Colonic mucosa (tissue), 4 donors: Measurements from ENCODE around the gene CLEC20A. TPM values are rescaled to one million over a fixed set of nuclear protein-coding genes. Genes with fewer than 3 reads are reported as not detected.

Source experiments
- DNase-seq: peaks from one replicate; pipeline ENCODE4 v3.0.0-alpha.2; 2020
- H3K27ac ChIP-seq: fragments of 200-600 bp; one replicate; pipeline ENCODE4 v1.8.0; 2021
- H3K27me3 ChIP-seq: fragments of 200-600 bp; one replicate; pipeline ENCODE4 v1.8.0; 2021
- H3K36me3 ChIP-seq: fragments of 200-600 bp; one replicate; pipeline ENCODE4 v1.8.0; 2021
- H3K4me1 ChIP-seq: fragments of 200-600 bp; one replicate; pipeline ENCODE4 v1.8.0; 2021; ENCODE audit warnings: mild to moderate bottlenecking
- H3K4me3 ChIP-seq: fragments of 200-600 bp; one replicate; pipeline ENCODE4 v1.8.0; 2021
- H3K9ac ChIP-seq, 2 donors: one replicate each; pipeline ENCODE4 v1.7.0; 2013; ENCODE audit warnings: control low read depth in 2 of 2, low read depth in 2 of 2, low read length in 2 of 2
- H3K9me3 ChIP-seq: fragments of 200-600 bp; one replicate; pipeline ENCODE4 v1.8.0; 2021
- CTCF ChIP-seq: fragments of 200-600 bp; IDR thresholded peaks from one replicate; pipeline ENCODE4 v1.8.0; 2022; ENCODE audit warnings: antibody characterized with exemption, mild to moderate bottlenecking
- intact Hi-C: fragments of 100-400 bp; cut with DNase I; formaldehyde crosslinking; loops from one replicate; pipeline ENCODE4 v1.14.1; 2022
- total RNA-seq, 2 donors: library from RNA; stranded (reverse); fragmentation: NEBNext Ultra II Directional in 1 of 2; extraction: Animal tissue kit (Norgen Biotek cat#: 25700) in 1 of 2; gene quantifications; one replicate each; pipeline ENCODE4 v1.2.1, GENCODE V29; 2021
- donor health status: healthy.
- donor health status: DM: no; HTN: no; CAD: no.
- donor health status: DM: no; HTN: no; CAD: no.

CLEC20A gene
- total RNA-seq, 2 donors from 2014 or later = not detected

DNA sequence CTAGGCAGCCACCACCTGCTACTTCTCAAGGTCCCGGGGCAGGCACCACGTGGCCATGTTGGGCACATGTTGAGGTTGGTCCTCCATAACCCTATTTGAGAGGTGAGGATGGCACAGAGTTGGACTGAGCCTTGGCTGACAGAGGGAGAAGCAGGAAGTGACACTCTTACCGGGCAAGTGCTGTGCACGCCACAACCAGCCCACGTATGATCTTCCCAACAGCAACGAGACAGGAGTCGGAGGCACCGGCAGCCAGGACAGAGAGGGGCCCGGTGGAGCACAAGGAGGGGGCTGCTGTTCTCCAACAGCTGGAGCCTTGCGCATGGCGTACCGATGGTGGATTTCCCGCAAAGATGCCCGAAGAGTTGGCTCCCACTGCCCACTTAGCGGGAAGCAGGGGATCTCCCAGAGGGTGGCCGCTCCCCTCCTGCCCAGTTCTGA lies 3.4 kb downstream of the CLEC20A start:
- H3K4me3 ChIP-seq = no peak overlapping the region
- no peak for DNase-seq
- H3K4me1 ChIP-seq = no peaks in the 10 kb centered on the region
- TF ChIP-seq CTCF = no peak
- no peaks in the 10 kb centered on the region for H3K36me3 ChIP-seq
- no peak overlapping the region for H3K27ac ChIP-seq
- intact Hi-C loops = no loop called here
- no peaks in the 10 kb centered on the region for H3K9me3 ChIP-seq
- no peak overlapping the region for H3K9ac ChIP-seq
- H3K27me3 ChIP-seq = no peaks in the 10 kb centered on the region

- no peaks in the 10 kb centered on the region for H3K36me3 ChIP-seq
- H3K4me3 ChIP-seq = no peak overlapping the region
- no peak for TF ChIP-seq CTCF
- no peak overlapping the region for H3K9ac ChIP-seq
- H3K9me3 ChIP-seq = no peaks in the 10 kb centered on the region
- intact Hi-C loops = no loop called here
- no peaks in the 10 kb centered on the region for H3K4me1 ChIP-seq
- DNase-seq = no peak
- H3K27ac ChIP-seq = no peak overlapping the region
- H3K27me3 ChIP-seq = no peaks in the 10 kb centered on the region
These were observed 4.4 kb downstream of the CLEC20A start for GRCh38 chr1:178492341-178492740.

GRCh38 chr1:178491721-178492120 lies 5.0 kb downstream of the CLEC20A start:
- intact Hi-C loops = no loop called here
- no peak for DNase-seq
- Histone ChIP-seq H3K4me1 (no peaks in the 10 kb centered on the region), H3K27ac (no peak overlapping the region), H3K4me3 (no peak overlapping the region), H3K36me3 (no peaks in the 10 kb centered on the region), H3K27me3 (no peaks in the 10 kb centered on the region), H3K9ac (no peak overlapping the region), H3K9me3 (no peaks in the 10 kb centered on the region)
- TF ChIP-seq CTCF = no peak

- H3K27ac ChIP-seq = no peak overlapping the region
- intact Hi-C loops = no loop called here
- no peaks in the 10 kb centered on the region for H3K36me3 ChIP-seq
- H3K4me1 ChIP-seq = no peaks in the 10 kb centered on the region
- no peak for DNase-seq
- no peaks in the 10 kb centered on the region for H3K27me3 ChIP-seq
- H3K4me3 ChIP-seq = no peak overlapping the region
- no peak for TF ChIP-seq CTCF
- no peaks in the 10 kb centered on the region for H3K9me3 ChIP-seq
- no peak overlapping the region for H3K9ac ChIP-seq
These were observed 5.8 kb downstream of the CLEC20A start for GRCh38 chr1:178490967-178491366.

GRCh38 chr1:178490136-178490535 lies 6.6 kb downstream of the CLEC20A start:
- H3K27me3 ChIP-seq = no peaks in the 10 kb centered on the region
- no peaks in the 10 kb centered on the region for H3K9me3 ChIP-seq
- no peak overlapping the region for H3K4me3 ChIP-seq
- no peaks in the 10 kb centered on the region for H3K4me1 ChIP-seq
- intact Hi-C loops = no loop called here
- no peak overlapping the region for H3K9ac ChIP-seq
- no peaks in the 10 kb centered on the region for H3K36me3 ChIP-seq
- DNase-seq = no peak
- H3K27ac ChIP-seq = no peak overlapping the region
- no peak for TF ChIP-seq CTCF

DNA sequence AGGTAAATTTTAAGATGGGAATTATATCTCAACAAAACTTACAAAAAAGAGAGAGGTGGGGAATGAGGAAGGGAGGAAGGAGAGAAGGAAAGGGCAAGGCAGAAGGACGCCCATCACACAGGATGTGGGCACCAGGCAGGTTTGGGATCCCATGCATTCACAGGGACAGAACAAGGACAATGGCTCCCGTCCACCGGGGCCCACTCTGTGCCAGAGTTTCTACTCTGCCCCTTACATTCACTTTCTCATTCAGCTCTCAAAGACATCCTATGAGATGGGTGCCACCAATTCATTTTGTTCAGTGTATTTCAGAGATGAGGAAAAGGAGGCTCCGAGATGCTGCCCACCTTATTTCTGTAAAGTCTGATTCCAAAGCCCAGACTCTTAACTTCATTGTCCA lies 7.4 kb downstream of the CLEC20A start:
- no peaks in the 10 kb centered on the region for H3K36me3 ChIP-seq
- no peak for DNase-seq
- TF ChIP-seq CTCF = no peak
- H3K27me3 ChIP-seq = no peaks in the 10 kb centered on the region
- H3K4me1 ChIP-seq = no peaks in the 10 kb centered on the region
- H3K9me3 ChIP-seq = no peaks in the 10 kb centered on the region
- no peak overlapping the region for H3K27ac ChIP-seq
- H3K4me3 ChIP-seq = no peak overlapping the region
- no peak overlapping the region for H3K9ac ChIP-seq
- intact Hi-C loops = no loop called here
